OCI-LY1 (cell line): ENCODE data around the gene IL6R.

Experiments used
- CTCF ChIP-seq: fragments of 200-600 bp; sonication (generic), shearing (Covaris generic); IDR thresholded peaks from 2 replicates; pipeline ENCODE4 v1.5.1; 2017; ENCODE audit warnings: mild to moderate bottlenecking, antibody characterized with exemption, low read length, moderate library complexity, mixed read lengths
- EZH2 ChIP-seq: fragments of 200-600 bp; sonication (generic), shearing (Covaris generic); IDR thresholded peaks from 2 replicates; pipeline ENCODE4 v1.8.0; 2017; ENCODE audit warnings: borderline replicate concordance, mixed run types, mild to moderate bottlenecking, antibody characterized with exemption, low read length, moderate library complexity, mixed read lengths

DNA sequence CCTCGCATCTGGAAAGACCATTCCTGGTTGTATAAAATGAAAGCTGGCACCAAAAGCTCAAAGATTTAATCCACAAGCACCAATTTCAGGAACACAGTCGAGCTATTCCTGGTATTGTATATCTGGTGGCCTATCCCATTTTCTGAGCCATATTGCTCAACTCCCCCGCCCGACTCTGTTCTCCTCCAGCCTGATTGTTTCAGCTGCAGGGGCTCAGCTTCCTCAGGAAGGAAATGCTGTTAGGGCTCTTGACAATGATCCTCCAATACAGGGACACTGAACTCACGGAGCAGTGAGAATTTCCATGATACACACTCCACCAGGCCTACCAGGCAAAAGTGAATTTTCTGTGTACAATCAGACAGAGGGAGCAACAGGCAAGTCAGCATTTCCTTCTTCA, 80.0 kb downstream of the IL6R start:
- TF ChIP-seq CTCF (no peak), EZH2 (no peak)
